Measurements from ENCODE around the gene MAP3K3.

MAP3K3 gene

GRCh38 chr17:63633742-63634141 is 11.5 kb downstream of the MAP3K3 start:
- H3K27me3 ChIP-seq (ENCODE audit: insufficient read depth, poor library complexity, severe bottlenecking): no peaks in the 10 kb centered on the region
- H3K36me3 ChIP-seq (ENCODE audit: low read depth): peaks cover 34% of the 10 kb centered on the region
- ATAC-seq (ENCODE audit: low read depth) (no peak), DNase-seq (ENCODE audit: low spot score) (no peak)
- no peak overlapping the region for H3K27ac ChIP-seq (ENCODE audit: poor library complexity, severe bottlenecking)
- no peaks in the 10 kb centered on the region for H3K9me3 ChIP-seq (ENCODE audit: severe bottlenecking)
- TF ChIP-seq CTCF (IDR thresholded peaks at IDR 0.05; ENCODE audit: poor library complexity, severe bottlenecking): no peak
- H3K4me3 ChIP-seq (ENCODE audit: severe bottlenecking): no peak overlapping the region
- no peaks in the 10 kb centered on the region for H3K4me1 ChIP-seq (ENCODE audit: insufficient read depth, poor library complexity, severe bottlenecking)

- no peak for ATAC-seq (ENCODE audit: low read depth)
- no peak overlapping the region for H3K27ac ChIP-seq (ENCODE audit: poor library complexity, severe bottlenecking)
- H3K4me1 ChIP-seq (ENCODE audit: insufficient read depth, poor library complexity, severe bottlenecking): no peaks in the 10 kb centered on the region
- no peaks in the 10 kb centered on the region for H3K9me3 ChIP-seq (ENCODE audit: severe bottlenecking)
- peaks cover 34% of the 10 kb centered on the region for H3K36me3 ChIP-seq (ENCODE audit: low read depth)
- H3K4me3 ChIP-seq (ENCODE audit: severe bottlenecking): no peak overlapping the region
- no peak for TF ChIP-seq CTCF (IDR thresholded peaks at IDR 0.05; ENCODE audit: poor library complexity, severe bottlenecking)
- no peaks in the 10 kb centered on the region for H3K27me3 ChIP-seq (ENCODE audit: insufficient read depth, poor library complexity, severe bottlenecking)
- DNase-seq (ENCODE audit: low spot score): no peak
These were observed 11.9 kb downstream of the MAP3K3 start for GRCh38 chr17:63634163-63634562.

GRCh38 chr17:63634816-63635215 is 12.6 kb downstream of the MAP3K3 start:
- DNase-seq (ENCODE audit: low spot score) (no peak), ATAC-seq (ENCODE audit: low read depth) (no peak)
- no peak for TF ChIP-seq CTCF (IDR thresholded peaks at IDR 0.05; ENCODE audit: poor library complexity, severe bottlenecking)
- H3K4me1 ChIP-seq (ENCODE audit: insufficient read depth, poor library complexity, severe bottlenecking): no peaks in the 10 kb centered on the region
- no peaks in the 10 kb centered on the region for H3K9me3 ChIP-seq (ENCODE audit: severe bottlenecking)
- peaks cover 34% of the 10 kb centered on the region for H3K36me3 ChIP-seq (ENCODE audit: low read depth)
- no peak overlapping the region for H3K4me3 ChIP-seq (ENCODE audit: severe bottlenecking)
- no peak overlapping the region for H3K27ac ChIP-seq (ENCODE audit: poor library complexity, severe bottlenecking)
- H3K27me3 ChIP-seq (ENCODE audit: insufficient read depth, poor library complexity, severe bottlenecking): no peaks in the 10 kb centered on the region

GRCh38 chr17:63635290-63635689 is 13.1 kb downstream of the MAP3K3 start:
- no peak for ATAC-seq (ENCODE audit: low read depth)
- H3K9me3 ChIP-seq (ENCODE audit: severe bottlenecking): no peaks in the 10 kb centered on the region
- no peak for TF ChIP-seq CTCF (IDR thresholded peaks at IDR 0.05; ENCODE audit: poor library complexity, severe bottlenecking)
- no peaks in the 10 kb centered on the region for H3K4me1 ChIP-seq (ENCODE audit: insufficient read depth, poor library complexity, severe bottlenecking)
- peaks cover 34% of the 10 kb centered on the region for H3K36me3 ChIP-seq (ENCODE audit: low read depth)
- DNase-seq (ENCODE audit: low spot score): no peak
- no peak overlapping the region for H3K27ac ChIP-seq (ENCODE audit: poor library complexity, severe bottlenecking)
- H3K4me3 ChIP-seq (ENCODE audit: severe bottlenecking): no peak overlapping the region
- no peaks in the 10 kb centered on the region for H3K27me3 ChIP-seq (ENCODE audit: insufficient read depth, poor library complexity, severe bottlenecking)

GRCh38 chr17:63635787-63636186 is 13.6 kb downstream of the MAP3K3 start:
- no peak for TF ChIP-seq CTCF (IDR thresholded peaks at IDR 0.05; ENCODE audit: poor library complexity, severe bottlenecking)
- no peak overlapping the region for H3K27ac ChIP-seq (ENCODE audit: poor library complexity, severe bottlenecking)
- H3K4me3 ChIP-seq (ENCODE audit: severe bottlenecking): no peak overlapping the region
- peaks cover 34% of the 10 kb centered on the region for H3K36me3 ChIP-seq (ENCODE audit: low read depth)
- H3K4me1 ChIP-seq (ENCODE audit: insufficient read depth, poor library complexity, severe bottlenecking): no peaks in the 10 kb centered on the region
- DNase-seq (ENCODE audit: low spot score) (no peak), ATAC-seq (ENCODE audit: low read depth) (no peak)
- no peaks in the 10 kb centered on the region for H3K9me3 ChIP-seq (ENCODE audit: severe bottlenecking)
- no peaks in the 10 kb centered on the region for H3K27me3 ChIP-seq (ENCODE audit: insufficient read depth, poor library complexity, severe bottlenecking)

Data from RWPE2 (cell line).